Stimulated activated naive CD4-positive, alpha-beta T cell treated with Interleukin-2 at 50 U/mL for 16 hours (primary cell): ENCODE measurements around the gene IQGAP1.
"Not testable (repeated sequence)": the region's sequence is repeated elsewhere in the genome, so short reads cannot be mapped to it uniquely, and the experiment has no call there.

ENCODE experiments used
- DNase-seq: peaks from one replicate; lab custom pipeline; 2025; lab: John Stamatoyannopoulos, UW

IQGAP1 gene

GRCh38 chr15:90489514-90489913, 101.5 kb downstream of the IQGAP1 start:
- no peak for DNase-seq

DNA sequence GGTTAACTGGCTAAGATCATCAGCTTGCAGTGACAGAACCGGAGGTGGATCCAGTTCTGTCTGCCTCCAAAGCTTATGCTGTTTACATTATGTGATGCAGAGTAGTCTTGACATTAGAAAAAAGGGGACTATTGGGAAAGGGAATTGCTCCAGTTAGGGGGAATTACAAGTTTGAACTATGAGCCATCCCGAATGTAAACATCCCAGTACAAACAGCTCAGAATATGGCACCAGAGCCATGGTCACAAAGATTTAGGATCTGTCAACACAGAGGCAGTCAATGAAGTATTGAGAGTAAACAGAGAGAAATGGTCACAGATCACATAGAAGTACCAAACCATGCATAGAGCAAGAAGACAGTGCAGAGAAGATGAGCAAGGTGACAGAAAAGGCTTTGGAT, 101.9 kb downstream of the IQGAP1 start:
- no peak for DNase-seq

DNA sequence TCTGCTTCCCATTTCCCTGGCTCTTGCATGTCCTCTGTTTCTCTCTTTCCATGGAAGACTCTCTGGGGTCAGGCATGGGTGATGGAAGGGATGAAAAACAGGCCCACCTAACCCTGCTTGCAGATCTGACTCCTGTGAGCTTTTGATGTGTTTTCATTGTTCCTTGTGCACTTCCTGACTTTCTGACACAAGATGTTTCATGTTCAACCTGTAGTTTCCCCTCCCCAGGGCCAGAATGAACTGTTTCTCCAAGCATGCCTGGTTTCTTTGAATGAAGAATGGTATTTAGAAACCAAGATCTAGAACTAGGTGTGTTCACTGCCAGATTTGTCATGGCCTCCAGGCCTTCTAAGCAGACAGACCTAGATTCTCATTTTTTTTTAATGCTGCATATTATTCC, 105.6 kb downstream of the IQGAP1 start:
- DNase-seq: no peak

DNA sequence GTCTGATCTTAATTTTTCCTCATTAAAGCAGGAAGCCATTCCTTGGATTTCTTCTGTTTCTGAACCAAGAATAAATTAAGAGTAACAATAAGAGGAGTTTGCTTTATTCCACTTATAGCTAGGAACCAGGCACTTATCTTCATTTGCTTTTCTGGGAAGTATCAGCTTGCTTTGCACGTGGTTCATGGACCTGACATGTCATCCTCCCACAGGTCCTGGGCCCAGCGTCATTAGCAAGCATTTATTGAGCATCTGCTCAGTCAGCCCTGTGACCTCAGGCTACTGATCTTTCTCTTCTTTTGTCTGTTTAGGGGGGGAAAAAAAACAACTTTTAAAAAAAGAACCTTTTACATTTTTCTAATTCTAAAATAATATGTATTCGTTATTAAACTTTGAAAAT, 107.0 kb downstream of the IQGAP1 start:
- DNase-seq: no peak

- no peak for DNase-seq
These were observed 108.7 kb downstream of the IQGAP1 start for GRCh38 chr15:90496791-90497190.

GRCh38 chr15:90497376-90497775, 109.3 kb downstream of the IQGAP1 start:
- DNase-seq: no peak

- no peak for DNase-seq
These were observed 109.9 kb downstream of the IQGAP1 start for GRCh38 chr15:90497912-90498311.

DNA sequence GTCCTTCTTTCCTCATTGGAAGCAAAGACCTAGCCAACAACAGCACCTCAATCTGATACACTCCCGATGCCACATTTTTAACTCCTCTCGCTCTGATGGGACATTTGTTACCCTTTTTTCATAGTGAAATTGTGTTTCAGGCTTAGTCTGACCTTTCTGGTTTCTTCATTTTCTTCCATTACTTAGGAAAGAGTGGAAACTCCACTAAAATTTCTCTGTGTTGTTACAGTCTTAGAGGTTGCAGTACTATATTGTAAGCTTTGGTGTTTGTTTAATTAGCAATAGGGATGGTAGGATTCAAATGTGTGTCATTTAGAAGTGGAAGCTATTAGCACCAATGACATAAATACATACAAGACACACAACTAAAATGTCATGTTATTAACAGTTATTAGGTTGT, 112.1 kb downstream of the IQGAP1 start:
- no peak for DNase-seq

- DNase-seq: no peak
These were observed 113.9 kb downstream of the IQGAP1 start for GRCh38 chr15:90501898-90502297.

GRCh38 chr15:90510781-90511180, 122.7 kb downstream of the IQGAP1 start:
- DNase-seq: not testable (repeated sequence)

DNA sequence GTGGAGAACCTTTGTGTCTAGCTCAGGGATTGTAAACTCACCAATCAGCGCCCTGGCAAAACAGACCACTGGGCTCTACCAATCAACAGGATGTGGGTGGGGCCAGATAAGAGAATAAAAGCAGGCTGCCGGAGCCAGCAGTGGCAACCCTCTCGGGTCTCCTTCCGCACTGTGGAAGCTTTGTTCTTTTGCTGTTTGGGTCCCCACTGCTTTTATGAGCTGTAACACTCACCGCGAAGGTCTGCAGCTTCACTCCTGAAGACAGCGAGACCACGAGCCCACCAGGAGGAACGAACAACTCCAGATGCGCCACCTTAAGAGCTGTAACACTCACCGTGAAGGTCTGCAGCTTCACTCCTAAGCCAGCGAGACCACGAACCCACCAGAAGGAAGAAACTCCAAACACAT, 123.2 kb downstream of the IQGAP1 start:
- DNase-seq: not testable (repeated sequence)

GRCh38 chr15:90512276-90512675, 124.2 kb downstream of the IQGAP1 start:
- DNase-seq: no peak

GRCh38 chr15:90512981-90513380, 124.9 kb downstream of the IQGAP1 start:
- no peak for DNase-seq

DNA sequence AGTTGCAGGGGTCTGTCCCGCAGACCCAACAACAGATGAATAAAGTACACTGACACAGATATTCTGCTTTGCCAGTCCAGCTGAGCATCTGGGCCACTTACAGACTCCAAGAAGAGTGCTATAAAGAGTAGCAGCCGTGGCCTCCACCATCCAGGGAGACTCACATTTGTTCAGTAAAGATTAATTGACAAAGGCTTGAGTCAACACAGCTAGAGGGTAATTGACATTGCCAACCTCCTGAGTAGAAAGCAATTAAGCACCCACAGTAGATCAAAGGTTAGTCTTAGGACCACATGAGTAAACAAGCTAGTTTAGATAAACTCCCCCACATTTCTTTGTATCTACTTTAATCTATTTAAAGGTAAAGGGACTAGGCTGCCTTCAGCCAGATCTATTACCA, 125.4 kb downstream of the IQGAP1 start:
- no peak for DNase-seq

- DNase-seq: not testable (repeated sequence)
These were observed 125.9 kb downstream of the IQGAP1 start for GRCh38 chr15:90513893-90514292.

DNA sequence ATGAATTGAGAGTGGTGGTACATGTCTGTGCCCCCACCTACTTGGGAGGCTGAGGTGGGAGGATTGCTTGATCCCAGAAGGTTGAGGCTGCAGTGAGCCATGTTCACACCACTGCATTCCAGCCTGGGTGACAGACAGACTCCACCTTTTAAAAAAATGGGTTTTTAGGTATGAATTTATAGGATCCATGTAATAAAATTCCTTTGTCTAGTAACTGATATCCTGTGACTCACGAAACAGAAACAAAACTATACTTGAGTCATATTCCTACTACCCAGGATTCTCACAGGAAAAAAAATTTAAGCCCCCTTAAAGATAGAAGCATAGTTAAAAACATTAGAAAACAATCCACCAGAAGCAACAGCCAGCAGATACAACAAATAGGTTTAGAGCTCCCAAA, 131.6 kb downstream of the IQGAP1 start:
- no peak for DNase-seq

GRCh38 chr15:90520365-90520764, 132.3 kb downstream of the IQGAP1 start:
- no peak for DNase-seq

- DNase-seq: no peak
These were observed 135.3 kb downstream of the IQGAP1 start for GRCh38 chr15:90523373-90523772.

DNA sequence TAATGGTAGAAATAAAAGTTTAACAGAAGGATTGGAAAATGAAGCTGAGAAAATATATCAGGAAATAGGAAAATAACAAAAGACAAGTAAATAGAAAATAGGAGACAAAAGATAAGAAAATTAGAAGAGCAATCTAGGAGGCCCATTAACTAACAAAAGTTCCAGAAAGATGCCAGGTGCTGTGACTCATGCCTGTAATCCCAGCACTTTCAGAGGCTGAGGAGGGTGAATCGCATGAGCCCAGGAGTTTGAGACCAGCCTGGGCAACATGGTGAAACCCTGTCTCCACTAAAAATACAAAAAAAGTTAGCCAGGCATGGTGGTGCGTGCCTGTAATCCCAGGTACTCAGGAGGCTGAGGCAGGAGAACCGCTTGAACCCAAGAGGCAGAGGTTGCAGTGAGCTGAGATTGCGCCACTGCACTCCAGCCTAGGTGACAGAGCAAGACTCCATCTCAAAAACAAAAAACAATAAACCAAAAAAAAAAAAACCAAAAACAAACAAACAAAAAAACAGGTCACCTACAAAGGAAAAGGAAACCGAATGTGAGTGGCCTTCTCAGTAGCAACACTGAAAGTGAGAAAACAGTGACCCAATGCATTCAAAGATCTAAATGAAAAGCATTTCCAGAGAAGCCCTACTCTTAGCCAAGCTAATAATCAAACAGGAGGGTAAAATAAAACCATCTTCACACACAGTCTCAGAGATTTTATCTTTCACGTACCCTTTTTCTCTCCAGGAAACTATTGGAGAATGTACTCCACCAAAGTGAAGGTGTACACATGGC, 136.2 kb downstream of the IQGAP1 start:
- DNase-seq: not testable (repeated sequence)

- DNase-seq: no peak
These were observed 140.9 kb downstream of the IQGAP1 start for GRCh38 chr15:90529011-90529370.

DNA sequence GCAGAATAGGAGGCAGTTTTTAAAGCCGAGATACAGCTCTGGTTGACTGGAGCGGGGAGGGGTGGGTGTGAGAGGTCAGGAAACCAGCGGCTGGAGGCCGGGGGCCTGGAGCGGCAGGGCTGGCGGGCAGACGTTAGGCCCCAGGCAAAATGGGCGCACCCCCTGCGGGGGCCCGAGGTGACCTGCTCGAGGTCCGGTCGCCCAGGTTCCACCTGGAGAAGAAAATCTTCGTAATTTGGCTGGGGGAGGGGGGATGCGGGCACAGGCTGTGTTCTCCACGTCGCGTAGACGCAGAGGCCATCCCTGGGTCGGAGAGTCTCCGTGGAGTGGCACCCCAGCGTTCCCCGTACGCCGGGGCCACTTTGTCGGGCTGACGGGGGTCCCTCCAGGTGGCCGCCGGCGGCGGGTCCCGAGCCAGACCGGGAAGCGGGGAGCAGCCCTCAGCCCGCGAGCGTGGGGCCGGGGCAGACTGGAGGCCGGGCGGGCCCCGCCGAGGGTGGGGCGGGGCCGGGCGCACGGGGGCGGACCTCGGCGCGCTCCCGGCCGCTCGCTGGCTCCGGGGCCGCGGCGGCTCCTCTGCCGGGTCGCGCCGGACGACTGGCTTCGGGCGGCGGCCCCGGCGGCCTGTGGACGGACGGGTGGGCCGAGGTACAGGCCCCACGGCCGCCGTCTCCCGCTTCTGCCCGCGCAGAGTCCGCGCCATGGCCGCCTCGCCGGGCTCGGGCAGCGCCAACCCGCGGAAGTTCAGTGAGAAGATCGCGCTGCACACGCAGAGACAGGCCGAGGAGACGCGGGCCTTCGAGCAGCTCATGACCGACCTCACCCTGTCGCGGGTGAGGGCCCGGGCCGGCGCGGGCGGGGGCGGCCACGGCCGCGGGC, 141.6 kb downstream of the IQGAP1 start, which contains the start of gene CRTC3:
Gene CRTC3, plus strand, starts transcription at position 553 of the 879 bp plus-strand sequence. Its CDS starts 149 bp downstream, at position 702.
- peak; percentile 57 for DNase-seq

GRCh38 chr15:90530250-90531051, 142.4 kb downstream of the IQGAP1 start:
- peak; percentile 50 for DNase-seq
